ENCODE data around the gene SLC28A1.

DNA sequence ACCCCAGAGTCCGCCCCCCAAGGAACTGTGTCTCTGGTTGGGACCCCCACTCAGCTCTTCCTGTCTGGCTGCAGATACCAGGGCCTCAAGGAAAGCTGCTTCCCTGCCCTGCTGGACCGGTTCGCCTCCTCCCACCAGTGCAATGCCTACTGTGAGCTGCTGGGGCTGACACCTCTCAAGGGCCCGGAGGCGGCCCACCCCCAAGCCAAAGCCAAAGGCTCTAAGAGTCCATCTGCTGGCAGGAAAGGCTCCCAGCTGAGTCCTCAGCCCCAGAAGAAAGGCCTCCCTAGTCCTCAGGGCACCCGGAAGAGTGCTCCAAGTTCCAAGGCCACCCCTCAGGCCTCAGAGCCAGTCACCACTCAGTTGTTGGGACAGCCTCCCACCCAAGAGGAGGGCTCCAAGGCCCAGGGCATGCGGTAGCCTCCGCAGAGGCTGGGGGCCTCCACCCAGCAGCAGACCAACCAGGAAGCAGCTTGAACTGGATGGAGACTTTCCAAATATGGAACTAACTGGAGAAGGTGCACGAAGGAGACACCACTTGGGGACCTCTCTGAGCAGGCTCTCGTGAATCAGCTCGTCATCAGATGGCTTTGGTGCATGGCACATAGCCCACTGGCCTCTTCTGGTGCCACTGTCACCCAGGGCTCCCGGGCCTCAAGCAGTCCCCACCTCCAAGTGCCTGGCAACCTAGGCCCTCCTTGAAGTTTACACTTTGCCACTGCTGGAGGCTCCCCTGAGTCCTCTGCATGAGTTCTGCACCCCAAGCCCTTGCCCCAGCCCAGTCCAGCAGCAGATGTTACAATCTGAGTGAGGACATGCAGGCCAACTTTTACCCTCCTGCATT lies 16.2 kb upstream of the SLC28A1 start:
- TF ChIP-seq REST (IDR thresholded peaks at IDR 0.05; ENCODE audit: low read depth) (no peak), MAX (IDR thresholded peaks at IDR 0.05) (no peak), POLR2A (IDR thresholded peaks at IDR 0.05; ENCODE audit: borderline replicate concordance, extremely low read depth, insufficient read depth, insufficient read length) (no peak), RAD21 (IDR thresholded peaks at IDR 0.05; ENCODE audit: low read depth) (no peak), POLR2AphosphoS5 (IDR thresholded peaks at IDR 0.05; ENCODE audit: low read depth, low read length) (no peak), YY1 (IDR thresholded peaks at IDR 0.05; ENCODE audit: extremely low read depth, insufficient replicate concordance, low read depth, low read length) (no peak), JUND (IDR thresholded peaks at IDR 0.05) (no peak), SP1 (IDR thresholded peaks at IDR 0.05; ENCODE audit: low read depth) (no peak)
- TF ChIP-seq, protein P1, sequence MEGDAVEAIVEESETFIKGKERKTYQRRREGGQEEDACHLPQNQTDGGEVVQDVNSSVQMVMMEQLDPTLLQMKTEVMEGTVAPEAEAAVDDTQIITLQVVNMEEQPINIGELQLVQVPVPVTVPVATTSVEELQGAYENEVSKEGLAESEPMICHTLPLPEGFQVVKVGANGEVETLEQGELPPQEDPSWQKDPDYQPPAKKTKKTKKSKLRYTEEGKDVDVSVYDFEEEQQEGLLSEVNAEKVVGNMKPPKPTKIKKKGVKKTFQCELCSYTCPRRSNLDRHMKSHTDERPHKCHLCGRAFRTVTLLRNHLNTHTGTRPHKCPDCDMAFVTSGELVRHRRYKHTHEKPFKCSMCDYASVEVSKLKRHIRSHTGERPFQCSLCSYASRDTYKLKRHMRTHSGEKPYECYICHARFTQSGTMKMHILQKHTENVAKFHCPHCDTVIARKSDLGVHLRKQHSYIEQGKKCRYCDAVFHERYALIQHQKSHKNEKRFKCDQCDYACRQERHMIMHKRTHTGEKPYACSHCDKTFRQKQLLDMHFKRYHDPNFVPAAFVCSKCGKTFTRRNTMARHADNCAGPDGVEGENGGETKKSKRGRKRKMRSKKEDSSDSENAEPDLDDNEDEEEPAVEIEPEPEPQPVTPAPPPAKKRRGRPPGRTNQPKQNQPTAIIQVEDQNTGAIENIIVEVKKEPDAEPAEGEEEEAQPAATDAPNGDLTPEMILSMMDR (IDR thresholded peaks at IDR 0.05 in 2 of 3, conservative IDR thresholded peaks at IDR 0.05 in 1 of 3; ENCODE audit: borderline replicate concordance in 1 of 3, insufficient read depth in 1 of 3, low read depth in 2 of 3, low read length in 2 of 3): no peak
- TF ChIP-seq, protein P2, sequence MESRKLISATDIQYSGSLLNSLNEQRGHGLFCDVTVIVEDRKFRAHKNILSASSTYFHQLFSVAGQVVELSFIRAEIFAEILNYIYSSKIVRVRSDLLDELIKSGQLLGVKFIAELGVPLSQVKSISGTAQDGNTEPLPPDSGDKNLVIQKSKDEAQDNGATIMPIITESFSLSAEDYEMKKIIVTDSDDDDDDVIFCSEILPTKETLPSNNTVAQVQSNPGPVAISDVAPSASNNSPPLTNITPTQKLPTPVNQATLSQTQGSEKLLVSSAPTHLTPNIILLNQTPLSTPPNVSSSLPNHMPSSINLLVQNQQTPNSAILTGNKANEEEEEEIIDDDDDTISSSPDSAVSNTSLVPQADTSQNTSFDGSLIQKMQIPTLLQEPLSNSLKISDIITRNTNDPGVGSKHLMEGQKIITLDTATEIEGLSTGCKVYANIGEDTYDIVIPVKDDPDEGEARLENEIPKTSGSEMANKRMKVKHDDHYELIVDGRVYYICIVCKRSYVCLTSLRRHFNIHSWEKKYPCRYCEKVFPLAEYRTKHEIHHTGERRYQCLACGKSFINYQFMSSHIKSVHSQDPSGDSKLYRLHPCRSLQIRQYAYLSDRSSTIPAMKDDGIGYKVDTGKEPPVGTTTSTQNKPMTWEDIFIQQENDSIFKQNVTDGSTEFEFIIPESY (IDR thresholded peaks at IDR 0.05; ENCODE audit: extremely low read depth, insufficient replicate concordance, low read length): no peak
